NCI-H1048 (cell line): Measurements from ENCODE around the gene POLR2J2.
"Not testable (repeated sequence)": the region's sequence is repeated elsewhere in the genome, so short reads cannot be mapped to it uniquely, and the experiment has no call there.

Source experiments
- DNase-seq: peaks from one replicate; lab custom pipeline; 2025; lab: John Stamatoyannopoulos, UW

Gene POLR2J2

DNA sequence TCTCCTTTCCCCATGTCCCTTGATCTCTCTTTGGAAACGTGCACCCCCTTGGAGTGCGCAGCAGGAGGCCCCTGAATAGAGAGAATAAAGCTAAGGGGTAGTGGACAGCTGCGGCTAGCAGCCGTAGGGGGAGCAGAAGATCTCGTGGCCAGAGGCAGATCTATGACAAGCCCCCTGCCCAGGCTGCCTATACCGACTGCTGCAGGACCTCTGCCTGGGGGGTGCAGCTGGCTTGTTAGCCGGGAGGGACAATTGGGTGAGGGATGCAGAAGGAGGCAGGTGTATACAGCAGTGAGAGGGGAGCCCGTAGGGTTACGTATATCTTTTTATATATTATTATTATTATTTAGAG, 469 bp upstream of the POLR2J2 start:
- not testable (repeated sequence) for DNase-seq

- DNase-seq = not testable (repeated sequence)
These were observed 3.9 kb downstream of the POLR2J2 start for GRCh38 chr7:102667523-102667922.

DNA sequence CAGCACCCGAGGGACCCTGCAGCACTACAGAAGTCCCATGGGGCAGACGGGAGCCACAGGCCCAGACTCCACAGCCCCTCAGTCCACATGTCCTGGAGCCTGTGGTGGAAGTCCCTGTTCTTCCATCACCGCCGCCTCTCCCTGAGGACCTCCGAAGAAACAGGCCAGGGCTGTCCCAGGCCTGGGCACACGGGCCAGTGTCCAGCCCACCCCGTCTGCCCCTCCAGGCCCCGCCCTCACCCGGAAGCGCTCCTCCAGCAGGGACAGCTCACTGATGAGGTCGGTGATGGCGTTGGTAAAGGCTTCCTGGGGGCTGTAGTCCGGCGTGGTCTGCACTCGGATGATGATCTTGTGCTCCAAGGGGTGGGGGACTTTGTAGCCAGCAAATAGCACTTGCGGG, 4.6 kb downstream of the POLR2J2 start:
- not testable (repeated sequence) for DNase-seq

GRCh38 chr7:102664765-102665164, 6.7 kb downstream of the POLR2J2 start:
- DNase-seq = not testable (repeated sequence)

- DNase-seq = not testable (repeated sequence)
These were observed 21.5 kb downstream of the POLR2J2 start, which contains the start of gene SPDYE2B for GRCh38 chr7:102649924-102650323. Gene SPDYE2B, plus strand, starts transcription at chr7:102650319. Its CDS starts 2,030 bp downstream, at chr7:102652349.

- DNase-seq = not testable (repeated sequence)
These were observed 23.6 kb downstream of the POLR2J2 start for GRCh38 chr7:102647813-102648212.

DNA sequence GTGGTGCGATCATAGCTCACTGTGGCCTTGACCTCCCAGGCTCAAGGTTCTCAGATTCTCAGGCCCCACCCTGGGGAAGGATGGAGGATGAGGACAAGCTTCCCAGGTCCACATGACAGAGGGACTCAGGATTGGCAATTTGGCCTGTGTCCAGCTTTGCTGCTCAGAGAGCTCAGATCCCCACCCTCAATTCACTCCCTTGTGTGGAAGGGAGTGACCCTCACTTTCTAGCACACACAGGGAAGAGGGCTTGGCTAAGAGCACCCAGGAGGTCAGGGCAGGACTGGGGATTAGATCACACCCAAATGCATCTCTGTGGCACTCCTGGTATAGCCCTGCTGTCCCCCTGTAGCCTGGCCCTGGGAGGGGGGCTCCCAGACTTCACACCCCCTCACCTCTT, 28.1 kb downstream of the POLR2J2 start:
- not testable (repeated sequence) for DNase-seq

GRCh38 chr7:102642691-102643090, 28.8 kb downstream of the POLR2J2 start, which contains the start of gene UPK3BL1:
Gene UPK3BL1, minus strand, starts transcription at chr7:102642791. Its CDS starts 50 bp downstream, at chr7:102642741.
- not testable (repeated sequence) for DNase-seq

- DNase-seq = not testable (repeated sequence)
These were observed 32.6 kb downstream of the POLR2J2 start for GRCh38 chr7:102638848-102639247.

DNA sequence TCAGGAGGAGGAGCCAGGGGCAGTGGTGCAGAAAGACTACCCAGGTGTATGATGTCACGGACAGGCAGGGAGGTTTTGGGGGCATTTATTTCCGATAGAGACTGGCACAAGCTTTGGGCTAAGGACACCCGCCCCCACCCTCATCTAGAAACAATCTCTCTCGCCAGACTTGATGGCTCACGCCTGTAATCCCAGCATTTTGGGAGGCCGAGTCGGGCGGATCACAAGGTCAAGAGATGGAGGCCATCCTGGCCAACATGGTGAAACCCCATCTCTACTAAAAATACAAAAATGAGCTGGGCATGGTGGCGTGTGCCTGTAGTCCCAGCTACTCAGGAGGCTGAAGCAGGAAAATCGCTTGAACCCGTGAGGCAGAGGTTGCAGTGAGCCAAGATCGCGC, 34.5 kb downstream of the POLR2J2 start:
- not testable (repeated sequence) for DNase-seq

GRCh38 chr7:102635354-102635753, 36.1 kb downstream of the POLR2J2 start:
- DNase-seq = not testable (repeated sequence)

GRCh38 chr7:102634299-102634698, 37.2 kb downstream of the POLR2J2 start:
- not testable (repeated sequence) for DNase-seq

GRCh38 chr7:102630622-102631021, 40.8 kb downstream of the POLR2J2 start:
- DNase-seq = not testable (repeated sequence)

DNA sequence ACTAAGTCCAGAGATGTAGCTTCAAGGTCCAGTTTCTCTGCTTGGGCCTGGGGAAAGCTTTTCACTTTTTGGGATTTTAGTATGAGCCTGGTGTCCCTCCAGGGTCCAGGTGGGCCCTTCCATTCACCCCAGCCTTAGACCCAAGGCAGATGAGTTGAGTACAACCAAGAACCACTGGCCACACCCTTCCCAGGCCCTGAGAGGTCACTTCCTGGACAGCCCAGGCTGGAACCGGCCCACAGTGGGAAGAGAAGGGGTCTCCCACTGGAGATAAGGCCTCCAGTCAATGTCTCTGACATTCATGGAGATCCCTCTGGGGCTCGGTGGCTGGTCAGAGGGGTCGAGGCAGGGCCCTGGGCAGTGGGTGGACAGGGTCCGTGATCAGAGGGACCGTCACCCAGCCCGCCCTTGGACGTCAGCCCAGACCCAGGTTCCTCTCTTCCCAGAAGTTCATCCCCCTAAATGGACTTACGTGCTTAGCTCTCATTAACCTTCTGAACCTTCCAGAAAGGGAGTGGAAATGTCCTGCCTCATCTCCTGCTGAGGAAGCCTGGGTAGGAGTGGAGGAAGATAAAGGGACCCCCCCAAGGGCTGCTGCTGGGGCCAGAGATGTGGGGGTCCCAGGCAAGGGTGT, 44.1 kb downstream of the POLR2J2 start:
- not testable (repeated sequence) for DNase-seq

- not testable (repeated sequence) for DNase-seq
These were observed 53.3 kb downstream of the POLR2J2 start for GRCh38 chr7:102618122-102618521.

- not testable (repeated sequence) for DNase-seq
These were observed 54.8 kb downstream of the POLR2J2 start, which contains the start of gene RASA4 for GRCh38 chr7:102616507-102617125. Gene RASA4, minus strand, starts transcription at chr7:102616756. Its CDS starts 67 bp downstream, at chr7:102616689.
